ENCODE results near the gene PTPRN2.
"Not testable (repeated sequence)": the region's sequence is repeated elsewhere in the genome, so short reads cannot be mapped to it uniquely, and the experiment has no call there.

PTPRN2 gene

GRCh38 chr7:158384746-158385145 is 202.9 kb downstream of the PTPRN2 start:
- no peak for TF ChIP-seq CTCF (conservative IDR thresholded peaks at IDR 0.05; ENCODE audit: low read depth, low read length)
- DNase-seq (ENCODE audit: low read depth): no peak
- no peak overlapping the region for H3K4me3 ChIP-seq (ENCODE audit: low read depth, low read length)

DNA sequence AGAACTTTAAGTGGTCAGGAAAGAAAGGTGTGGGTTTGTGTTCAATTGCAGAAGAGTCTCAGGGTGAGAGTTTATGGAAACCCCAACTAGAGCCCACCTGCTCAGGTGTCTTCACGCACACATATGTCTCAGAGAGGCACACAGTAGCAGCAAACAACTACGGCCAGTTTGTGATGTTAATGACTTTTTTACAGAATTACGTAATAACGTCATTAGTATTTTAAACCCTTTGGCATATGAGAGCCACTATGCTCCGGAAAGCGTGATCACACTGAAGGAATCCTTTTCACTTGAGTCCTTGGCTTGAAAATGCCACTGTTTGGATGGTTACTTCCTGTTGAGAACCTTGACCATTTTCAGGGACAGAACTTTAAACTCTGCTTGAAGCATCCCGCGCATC is 204.0 kb downstream of the PTPRN2 start:
- TF ChIP-seq CTCF (conservative IDR thresholded peaks at IDR 0.05; ENCODE audit: low read depth, low read length): no peak
- no peak overlapping the region for H3K4me3 ChIP-seq (ENCODE audit: low read depth, low read length)
- DNase-seq (ENCODE audit: low read depth): no peak

DNA sequence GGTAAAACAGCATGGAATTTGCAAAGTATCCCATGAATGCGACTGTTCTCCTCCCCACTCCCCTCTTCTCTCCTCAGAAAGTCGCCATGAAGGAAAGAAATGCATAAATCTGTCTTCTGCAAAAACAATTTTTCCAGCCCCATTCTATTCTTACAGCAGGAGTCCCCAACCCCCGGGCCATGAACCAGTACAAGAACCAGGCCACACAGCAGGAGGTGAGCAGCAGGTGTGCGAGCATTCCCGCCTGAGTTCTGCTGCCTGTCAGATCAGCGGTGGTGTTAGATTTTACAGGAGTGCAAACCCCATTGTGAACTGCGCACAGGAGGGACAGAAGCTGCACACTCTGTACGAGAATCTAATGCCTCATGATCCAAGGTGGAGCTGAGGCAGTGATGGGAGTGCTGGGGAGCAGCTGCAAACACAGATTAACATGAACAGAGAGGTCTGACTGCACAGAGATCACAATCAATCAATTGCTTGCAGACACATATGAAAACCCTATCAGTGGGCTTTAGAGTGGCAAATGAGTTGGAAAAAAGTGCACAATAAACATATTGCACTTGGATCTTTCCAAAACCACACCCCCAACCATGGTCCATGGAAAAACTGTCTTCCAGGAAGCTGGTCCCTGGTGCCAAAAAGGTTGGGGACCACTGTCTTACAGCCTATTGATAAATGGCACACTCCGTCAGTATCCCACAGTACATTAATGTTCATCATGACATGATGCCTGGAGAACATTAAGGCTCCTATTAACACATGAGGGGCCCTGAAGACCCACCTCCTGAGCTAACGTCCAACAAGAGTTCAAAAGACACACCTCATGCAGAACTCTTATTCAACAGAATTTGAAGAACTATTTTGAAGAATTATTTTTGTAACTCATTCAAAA is 205.0 kb downstream of the PTPRN2 start:
- no peak for TF ChIP-seq CTCF (conservative IDR thresholded peaks at IDR 0.05; ENCODE audit: low read depth, low read length)
- no peak overlapping the region for H3K4me3 ChIP-seq (ENCODE audit: low read depth, low read length)
- no peak for DNase-seq (ENCODE audit: low read depth)

DNA sequence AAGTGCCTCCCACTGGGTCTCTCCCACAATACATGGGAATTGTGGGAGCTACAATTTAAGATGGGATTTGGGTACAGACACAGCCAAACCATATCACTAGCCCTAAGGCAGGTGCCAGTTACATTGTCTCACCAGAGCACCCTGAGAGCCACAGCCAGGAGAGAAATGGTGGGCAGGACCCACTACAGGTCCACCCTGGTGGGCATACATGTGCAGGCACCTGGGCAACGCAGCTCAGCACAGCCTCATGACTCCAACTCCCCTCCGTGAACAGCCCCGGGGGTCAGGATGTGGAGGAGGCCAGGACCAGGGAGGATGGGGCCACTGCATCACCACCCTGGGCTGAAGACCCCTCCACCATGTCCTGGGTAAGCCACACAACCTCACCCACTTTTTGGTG is 205.7 kb downstream of the PTPRN2 start:
- no peak for TF ChIP-seq CTCF (conservative IDR thresholded peaks at IDR 0.05; ENCODE audit: low read depth, low read length)
- no peak overlapping the region for H3K4me3 ChIP-seq (ENCODE audit: low read depth, low read length)
- DNase-seq (ENCODE audit: low read depth): no peak

GRCh38 chr7:158378978-158379377 is 208.6 kb downstream of the PTPRN2 start:
- H3K4me3 ChIP-seq (ENCODE audit: low read depth, low read length): no peak overlapping the region

GRCh38 chr7:158377800-158378623 is 209.6 kb downstream of the PTPRN2 start:
- no peak overlapping the region for H3K4me3 ChIP-seq (ENCODE audit: low read depth, low read length)
- DNase-seq (ENCODE audit: low read depth): no peak
- TF ChIP-seq CTCF (conservative IDR thresholded peaks at IDR 0.05; ENCODE audit: low read depth, low read length): no peak

More at GRCh38 chr7:158378978-158379377, 208.6 kb downstream of the PTPRN2 start:
- DNase-seq (ENCODE audit: low read depth): no peak
- no peak for TF ChIP-seq CTCF (conservative IDR thresholded peaks at IDR 0.05; ENCODE audit: low read depth, low read length)

GRCh38 chr7:158376839-158377186 is 210.8 kb downstream of the PTPRN2 start:
- not testable (repeated sequence) for DNase-seq (ENCODE audit: low read depth); H3K4me3 ChIP-seq (ENCODE audit: low read depth, low read length)

DNA sequence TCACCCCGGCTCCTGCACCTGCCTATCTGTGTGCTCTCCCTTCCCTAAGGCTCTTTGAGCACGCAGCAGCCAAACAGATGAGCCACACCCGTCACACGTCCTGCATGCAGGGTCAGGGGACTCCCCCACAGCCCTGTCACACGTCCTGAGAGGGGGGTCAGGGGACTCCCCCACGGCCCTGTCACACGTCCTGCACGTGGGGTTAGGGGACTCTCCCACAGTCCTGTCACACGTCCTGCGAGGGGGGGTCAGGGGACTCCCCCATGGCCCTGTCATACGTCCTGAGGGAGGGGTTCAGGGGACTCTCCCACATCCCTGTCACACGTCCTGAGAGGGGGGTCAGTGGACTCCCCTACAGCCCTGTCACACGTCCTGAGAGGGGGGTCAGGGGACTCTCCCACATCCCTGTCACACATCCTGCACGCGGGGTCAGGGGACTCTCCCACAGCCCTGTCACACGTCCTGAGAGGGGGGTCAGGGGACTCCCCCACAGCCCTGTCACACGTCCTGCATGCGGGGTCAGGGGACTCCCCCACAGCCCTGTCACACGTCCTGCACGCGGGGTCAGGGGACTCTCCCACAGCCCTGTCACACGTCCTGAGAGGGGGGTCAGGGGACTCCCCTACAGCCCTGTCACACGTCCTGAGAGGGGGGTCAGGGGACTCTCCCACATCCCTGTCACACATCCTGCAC is 211.3 kb downstream of the PTPRN2 start:
- H3K4me3 ChIP-seq (ENCODE audit: low read depth, low read length); DNase-seq (ENCODE audit: low read depth): not testable (repeated sequence)

All from choroid plexus epithelial cell (primary cell).